Astrocyte (in vitro differentiated cells and primary cell): ENCODE measurements around the gene CELF2. TPM values are rescaled to one million over a fixed set of nuclear protein-coding genes. Genes with fewer than 3 reads are reported as not detected.

Experiments used
- DNase-seq: peaks from one replicate; pipeline ENCODE4 v3.0.0-alpha.2; 2010; ENCODE audit warnings: low read depth
- FAIRE-seq: peaks from 2 replicates; lab custom pipeline; 2011; peaks lifted over from hg19 to GRCh38; lab: Jason Lieb, UNC
- H2AFZ ChIP-seq: 2 replicates; pipeline ENCODE4 v1.6.0; 2012; ENCODE audit warnings: low read depth, low read length, inconsistent platforms
- H3K27ac ChIP-seq: 2 replicates; pipeline ENCODE4 v1.5.1; 2011; ENCODE audit warnings: low read depth, low read length, inconsistent platforms
- H3K27me3 ChIP-seq: 2 replicates; pipeline ENCODE4 v1.6.0; 2011; ENCODE audit warnings: low read length, inconsistent platforms; ENCODE audit not compliant: insufficient read depth
- H3K36me3 ChIP-seq: 2 replicates; pipeline ENCODE4 v1.5.1; 2011; ENCODE audit warnings: low read length, inconsistent platforms; ENCODE audit not compliant: insufficient read depth
- H3K4me1 ChIP-seq: 2 replicates; pipeline ENCODE4 v1.5.1; 2011; ENCODE audit warnings: low read length, inconsistent platforms; ENCODE audit not compliant: insufficient read depth
- H3K4me2 ChIP-seq: 2 replicates; pipeline ENCODE4 v1.6.0; 2012; ENCODE audit warnings: low read length, inconsistent platforms
- H3K4me3 ChIP-seq: 2 replicates; pipeline ENCODE4 v1.5.1; 2011; ENCODE audit warnings: low read depth, mild to moderate bottlenecking, low read length, inconsistent platforms; ENCODE audit not compliant: insufficient read depth
- H3K79me2 ChIP-seq: 2 replicates; pipeline ENCODE4 v1.6.0; 2012; ENCODE audit warnings: mild to moderate bottlenecking, low read length, inconsistent platforms; ENCODE audit not compliant: insufficient read depth
- H3K9ac ChIP-seq: 2 replicates; pipeline ENCODE4 v1.6.0; 2012; ENCODE audit warnings: mild to moderate bottlenecking, low read length, inconsistent platforms
- H3K9me3 ChIP-seq: 2 replicates; pipeline ENCODE4 v1.5.1; 2012; ENCODE audit warnings: low read depth, mild to moderate bottlenecking, low read length, inconsistent platforms; ENCODE audit not compliant: insufficient read depth
- H4K20me1 ChIP-seq: 2 replicates; pipeline ENCODE4 v1.6.0; 2012; ENCODE audit warnings: low read length, inconsistent platforms; ENCODE audit not compliant: insufficient read depth
- H3K27ac Mint-ChIP-seq: one replicate; pipeline ENCODE4 v1.8.0; 2021; ENCODE audit warnings: mild to moderate bottlenecking, mixed read lengths; ENCODE audit not compliant: unreplicated experiment
- H3K27me3 Mint-ChIP-seq: one replicate; pipeline ENCODE4 v1.8.0; 2021; ENCODE audit warnings: low read depth, mixed read lengths; ENCODE audit not compliant: unreplicated experiment
- H3K36me3 Mint-ChIP-seq: one replicate; pipeline ENCODE4 v1.8.0; 2021; ENCODE audit warnings: low read depth, mixed read lengths; ENCODE audit not compliant: unreplicated experiment
- H3K4me1 Mint-ChIP-seq: one replicate; pipeline ENCODE4 v1.8.0; 2021; ENCODE audit warnings: low read depth, mixed read lengths; ENCODE audit not compliant: unreplicated experiment
- H3K4me3 Mint-ChIP-seq: one replicate; pipeline ENCODE4 v1.8.0; 2021; ENCODE audit warnings: mild to moderate bottlenecking, moderate library complexity, mixed read lengths; ENCODE audit not compliant: unreplicated experiment
- H3K9me3 Mint-ChIP-seq: one replicate; pipeline ENCODE4 v1.8.0; 2021; ENCODE audit warnings: mild to moderate bottlenecking, mixed read lengths; ENCODE audit not compliant: unreplicated experiment
- EZH2 ChIP-seq: IDR thresholded peaks from 2 replicates; pipeline ENCODE4 v1.6.1; 2012; ENCODE audit warnings: mild to moderate bottlenecking, low read length, inconsistent platforms; ENCODE audit not compliant: insufficient read depth
- total RNA-seq: library from RNA; stranded (reverse); gene quantifications from 2 replicates; pipeline ENCODE4 v1.2.1, GENCODE V29; 2021
- TF ChIP-seq, protein P1 (sequence below): IDR thresholded peaks from 2 replicates; pipeline ENCODE4 v1.5.1; 2011; ENCODE audit warnings: low read depth, mild to moderate bottlenecking, inconsistent platforms, low read length, moderate library complexity; ENCODE audit not compliant: insufficient read depth

CELF2 gene
- total RNA-seq, 1 donor from 2014 or later: 76.1 TPM

DNA sequence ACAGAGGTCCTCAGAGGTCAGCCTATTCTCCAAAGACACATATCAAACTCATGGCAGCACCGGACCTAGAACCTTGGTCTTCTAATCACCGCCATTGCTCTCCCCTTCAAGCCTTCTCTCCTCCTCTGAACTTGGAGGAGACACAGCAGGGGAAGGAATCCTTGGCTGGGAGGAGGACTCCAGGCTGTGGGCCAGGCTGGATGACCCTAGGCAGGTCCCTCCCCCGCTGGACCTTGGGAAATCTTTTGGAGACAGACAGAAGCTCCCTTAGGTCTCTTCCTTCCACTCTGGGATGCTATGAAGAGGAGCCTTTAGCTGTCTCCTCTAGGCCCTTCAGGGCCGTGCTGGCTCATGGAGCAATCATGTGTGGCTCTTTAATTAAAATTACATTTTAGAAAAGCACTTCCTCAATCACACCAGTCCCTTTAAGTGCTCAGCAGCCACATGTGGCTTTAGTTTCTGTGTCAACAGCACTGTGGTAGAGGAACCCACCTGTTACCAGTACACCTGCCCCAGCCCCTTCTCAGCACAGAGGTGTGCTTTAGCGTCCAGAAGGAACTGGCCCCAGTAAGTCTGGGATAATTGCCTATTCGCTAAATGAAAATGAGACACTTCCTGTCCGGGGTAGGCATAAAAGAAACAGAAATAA, 238.2 kb downstream of the CELF2 start:
- DNase-seq (no peak), FAIRE-seq (no peak)
- Histone ChIP-seq H3K9me3 (no peaks in the 10 kb centered on the region), H3K4me2 (no peak overlapping the region), H3K9ac (no peak overlapping the region), H2AFZ (no peak overlapping the region), H3K27me3 (no peaks in the 10 kb centered on the region), H3K4me3 (no peak overlapping the region), H4K20me1 (no peaks in the 10 kb centered on the region), H3K36me3 (no peaks in the 10 kb centered on the region), H3K27ac (no peak overlapping the region), H3K4me1 (no peaks in the 10 kb centered on the region), H3K79me2 (no peaks in the 10 kb centered on the region)
- Mint-ChIP-seq H3K4me3 (no peak overlapping the region), H3K27ac (no peak overlapping the region), H3K4me1 (no peaks in the 10 kb centered on the region), H3K27me3 (no peaks in the 10 kb centered on the region), H3K36me3 (peaks cover 9% of the 10 kb centered on the region), H3K9me3 (no peaks in the 10 kb centered on the region)
- TF ChIP-seq EZH2: no peak
- TF ChIP-seq, protein P1, sequence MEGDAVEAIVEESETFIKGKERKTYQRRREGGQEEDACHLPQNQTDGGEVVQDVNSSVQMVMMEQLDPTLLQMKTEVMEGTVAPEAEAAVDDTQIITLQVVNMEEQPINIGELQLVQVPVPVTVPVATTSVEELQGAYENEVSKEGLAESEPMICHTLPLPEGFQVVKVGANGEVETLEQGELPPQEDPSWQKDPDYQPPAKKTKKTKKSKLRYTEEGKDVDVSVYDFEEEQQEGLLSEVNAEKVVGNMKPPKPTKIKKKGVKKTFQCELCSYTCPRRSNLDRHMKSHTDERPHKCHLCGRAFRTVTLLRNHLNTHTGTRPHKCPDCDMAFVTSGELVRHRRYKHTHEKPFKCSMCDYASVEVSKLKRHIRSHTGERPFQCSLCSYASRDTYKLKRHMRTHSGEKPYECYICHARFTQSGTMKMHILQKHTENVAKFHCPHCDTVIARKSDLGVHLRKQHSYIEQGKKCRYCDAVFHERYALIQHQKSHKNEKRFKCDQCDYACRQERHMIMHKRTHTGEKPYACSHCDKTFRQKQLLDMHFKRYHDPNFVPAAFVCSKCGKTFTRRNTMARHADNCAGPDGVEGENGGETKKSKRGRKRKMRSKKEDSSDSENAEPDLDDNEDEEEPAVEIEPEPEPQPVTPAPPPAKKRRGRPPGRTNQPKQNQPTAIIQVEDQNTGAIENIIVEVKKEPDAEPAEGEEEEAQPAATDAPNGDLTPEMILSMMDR: no peak

DNA sequence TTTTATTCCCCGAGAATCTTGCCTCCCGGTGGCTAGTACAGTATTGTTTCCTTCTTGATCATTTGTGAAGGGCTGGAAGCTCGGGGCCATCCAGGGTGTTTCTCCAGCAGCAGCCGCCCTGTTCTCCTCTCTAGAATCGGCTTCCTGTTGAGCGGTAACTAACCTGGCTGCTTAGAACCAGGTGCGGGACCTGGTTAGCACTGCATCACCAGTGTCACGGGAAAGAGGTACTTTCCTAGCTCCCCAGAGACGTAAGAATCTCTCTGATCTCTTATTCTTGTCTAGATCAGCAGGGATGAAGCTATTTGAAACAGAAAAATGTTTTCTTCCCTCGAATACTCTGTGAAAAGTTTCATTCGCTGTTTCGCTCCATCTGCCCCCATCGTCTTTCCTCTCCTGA, 239.2 kb downstream of the CELF2 start:
- no peak overlapping the region for H3K27ac ChIP-seq
- FAIRE-seq (no peak), DNase-seq (no peak)
- H3K27me3 ChIP-seq: no peaks in the 10 kb centered on the region
- no peaks in the 10 kb centered on the region for H3K9me3 Mint-ChIP-seq
- peaks cover 9% of the 10 kb centered on the region for H3K36me3 Mint-ChIP-seq
- no peaks in the 10 kb centered on the region for H3K27me3 Mint-ChIP-seq
- H3K4me1 ChIP-seq: no peaks in the 10 kb centered on the region
- no peaks in the 10 kb centered on the region for H3K4me1 Mint-ChIP-seq
- H3K79me2 ChIP-seq: no peaks in the 10 kb centered on the region
- H3K4me3 Mint-ChIP-seq: no peak overlapping the region
- no peak overlapping the region for H3K4me2 ChIP-seq
- no peak overlapping the region for H3K4me3 ChIP-seq
- H4K20me1 ChIP-seq: no peaks in the 10 kb centered on the region
- H3K9ac ChIP-seq: no peak overlapping the region
- H3K36me3 ChIP-seq: no peaks in the 10 kb centered on the region
- H3K27ac Mint-ChIP-seq: no peak overlapping the region
- no peak overlapping the region for H2AFZ ChIP-seq
- no peaks in the 10 kb centered on the region for H3K9me3 ChIP-seq
- TF ChIP-seq, protein P1: no peak
- TF ChIP-seq EZH2: no peak

DNA sequence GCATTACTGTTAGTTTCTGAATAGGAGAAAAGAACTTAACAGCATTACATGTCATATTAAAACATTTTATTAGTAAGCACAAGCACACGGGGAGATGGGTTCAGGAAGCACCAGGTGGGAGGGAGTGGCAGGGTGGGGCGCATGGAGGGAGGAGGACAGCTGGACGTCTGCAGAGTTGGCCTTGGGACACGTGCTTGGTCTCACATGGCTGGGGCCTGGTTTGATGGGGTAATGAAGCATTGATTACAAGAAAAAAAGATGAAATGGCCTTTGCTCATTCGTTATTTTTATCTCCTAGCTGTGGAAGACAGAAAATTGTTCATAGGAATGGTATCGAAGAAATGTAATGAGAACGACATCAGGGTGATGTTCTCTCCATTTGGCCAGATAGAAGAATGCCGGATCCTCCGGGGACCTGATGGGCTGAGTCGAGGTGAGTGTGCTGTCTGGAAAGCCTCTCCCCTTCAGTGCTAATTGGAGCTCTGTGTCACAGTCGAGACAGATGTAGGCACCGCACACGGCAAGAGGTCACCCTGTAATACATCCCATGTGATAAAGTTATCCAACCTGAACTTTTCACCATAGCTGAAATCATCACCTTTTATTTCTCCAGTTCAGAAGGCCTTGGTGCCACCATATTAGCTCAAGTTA, 239.9 kb downstream of the CELF2 start:
- H3K4me3 Mint-ChIP-seq: no peak overlapping the region
- H3K9ac ChIP-seq: no peak overlapping the region
- H3K27me3 Mint-ChIP-seq: no peaks in the 10 kb centered on the region
- H3K36me3 ChIP-seq: no peaks in the 10 kb centered on the region
- no peaks in the 10 kb centered on the region for H3K9me3 ChIP-seq
- DNase-seq: no peak
- H3K27ac ChIP-seq: no peak overlapping the region
- H3K4me1 ChIP-seq: no peaks in the 10 kb centered on the region
- no peaks in the 10 kb centered on the region for H3K9me3 Mint-ChIP-seq
- no peaks in the 10 kb centered on the region for H4K20me1 ChIP-seq
- H2AFZ ChIP-seq: no peak overlapping the region
- TF ChIP-seq, protein P1: no peak
- TF ChIP-seq EZH2: no peak
- no peaks in the 10 kb centered on the region for H3K79me2 ChIP-seq
- no peak for FAIRE-seq
- no peaks in the 10 kb centered on the region for H3K27me3 ChIP-seq
- H3K4me1 Mint-ChIP-seq: no peaks in the 10 kb centered on the region
- no peak overlapping the region for H3K4me3 ChIP-seq
- H3K4me2 ChIP-seq: no peak overlapping the region
- H3K36me3 Mint-ChIP-seq: peaks cover 9% of the 10 kb centered on the region
- no peak overlapping the region for H3K27ac Mint-ChIP-seq
